ENCODE data around the gene DMD.

DNA sequence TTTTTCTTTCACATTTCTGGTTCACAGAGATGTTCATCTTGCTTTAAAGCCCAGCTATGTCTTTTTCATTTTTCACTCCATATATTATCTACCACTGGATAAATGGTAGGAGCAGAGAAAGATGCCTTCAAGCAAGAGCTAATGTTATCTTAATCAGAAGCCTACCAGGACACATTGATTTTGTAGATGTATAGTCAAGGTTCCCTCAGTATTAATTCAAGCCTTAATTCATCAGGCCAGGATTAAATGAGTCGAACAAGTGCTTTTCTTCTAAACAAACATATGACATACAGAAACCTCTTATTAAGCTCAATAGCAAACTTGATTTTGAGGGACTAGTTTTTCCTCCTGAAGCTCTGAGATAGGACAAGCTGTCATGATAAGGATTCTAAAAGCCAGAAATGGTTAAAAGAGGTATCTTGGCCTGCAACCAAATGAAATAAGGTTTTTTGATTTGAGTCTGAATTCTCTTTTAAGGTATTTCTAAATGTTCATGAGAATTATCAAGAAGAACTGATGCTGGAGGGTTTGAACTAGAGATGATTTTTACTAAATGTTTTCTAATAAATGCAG is 2057.8 kb downstream of the DMD start:
- TF ChIP-seq EZH2phosphoT487 (IDR thresholded peaks at IDR 0.05; ENCODE audit: insufficient read depth, low read depth) = no peak
- TF ChIP-seq EZH2 (IDR thresholded peaks at IDR 0.05; ENCODE audit: insufficient read depth, poor library complexity, severe bottlenecking) = no peak

All from GM23248 (cell line).